Neural cell (in vitro differentiated cells): ENCODE results near the gene CXCL14. TPM values are rescaled to one million over a fixed set of nuclear protein-coding genes. Genes with fewer than 3 reads are reported as not detected.

Experiments
- H2AFZ ChIP-seq: fragments of 200-600, 300-800 bp; sonication (generic), shearing (Covaris generic); 2 replicates; pipeline ENCODE4 v1.6.0; 2014; ENCODE audit warnings: low read depth, mild to moderate bottlenecking, antibody characterized with exemption, low read length, moderate library complexity
- H3F3A ChIP-seq: fragments of 200-600 bp; shearing (Covaris generic); 2 replicates; pipeline ENCODE4 v1.6.1; 2016; ENCODE audit warnings: mild to moderate bottlenecking, moderate library complexity, mixed read lengths, antibody characterized with exemption, low read length; ENCODE audit not compliant: insufficient read depth, poor library complexity, severe bottlenecking
- H3K27ac ChIP-seq: fragments of 200-600, 300-800 bp; sonication (generic), shearing (Covaris generic); 2 replicates; pipeline ENCODE4 v1.5.1; 2014; ENCODE audit warnings: mild to moderate bottlenecking, low read length, moderate library complexity
- H3K27me3 ChIP-seq: fragments of 300-800, 200-600 bp; sonication (generic), shearing (Covaris generic); 2 replicates; pipeline ENCODE4 v1.6.0; 2014; ENCODE audit warnings: mild to moderate bottlenecking, low read depth, low read length, moderate library complexity; ENCODE audit not compliant: insufficient read depth
- H3K36me3 ChIP-seq: fragments of 300-800, 200-600 bp; sonication (generic), shearing (Covaris generic); 2 replicates; pipeline ENCODE4 v1.5.1; 2014; ENCODE audit warnings: mild to moderate bottlenecking, antibody characterized with exemption, low read length, moderate library complexity; ENCODE audit not compliant: insufficient read depth
- H3K4me2 ChIP-seq: fragments of 300-800, 200-600 bp; sonication (generic), shearing (Covaris generic); 2 replicates; pipeline ENCODE4 v1.6.0; 2014; ENCODE audit warnings: mild to moderate bottlenecking, low read length
- H3K4me3 ChIP-seq: fragments of 300-800, 200-600 bp; sonication (generic), shearing (Covaris generic); 2 replicates; pipeline ENCODE4 v1.5.1; 2014; ENCODE audit warnings: mild to moderate bottlenecking, low read length, moderate library complexity
- H3K79me2 ChIP-seq: fragments of 200-600 bp; shearing (Covaris generic); replicated peaks from 2 replicates; pipeline ENCODE4 v1.6.0; 2014; ENCODE audit warnings: mild to moderate bottlenecking, low read length, moderate library complexity; ENCODE audit not compliant: insufficient read depth
- H3K9ac ChIP-seq: fragments of 300-800, 200-600 bp; sonication (generic), shearing (Covaris generic); 2 replicates; pipeline ENCODE4 v1.6.1; 2016; ENCODE audit warnings: mild to moderate bottlenecking, low read length, mixed read lengths
- H3K9me2 ChIP-seq: fragments of 200-600 bp; shearing (Covaris generic); 2 replicates; pipeline ENCODE4 v1.6.1; 2016; ENCODE audit warnings: mild to moderate bottlenecking, low read length, mixed read lengths; ENCODE audit not compliant: insufficient read depth
- H3K9me3 ChIP-seq: fragments of 200-600, 300-800 bp; sonication (generic), shearing (Covaris generic); 2 replicates; pipeline ENCODE4 v1.6.1; 2016; ENCODE audit warnings: mild to moderate bottlenecking, mixed run types, low read length, moderate library complexity, mixed read lengths
- H4K20me1 ChIP-seq: fragments of 200-600 bp; shearing (Covaris generic); 2 replicates; pipeline ENCODE4 v1.6.1; 2016; ENCODE audit warnings: mild to moderate bottlenecking, mixed run types; ENCODE audit not compliant: insufficient read depth
- EP300 ChIP-seq: fragments of 450-650 bp; conservative IDR thresholded peaks from 2 replicates; pipeline ENCODE4 v1.6.1; 2014; ENCODE audit warnings: antibody characterized with exemption, mild to moderate bottlenecking, moderate library complexity; ENCODE audit not compliant: poor library complexity, severe bottlenecking
- EZH2 ChIP-seq: fragments of 200-600, 300-800 bp; shearing (Covaris generic), sonication (generic); IDR thresholded peaks from 2 replicates; pipeline ENCODE4 v1.6.1; 2014; ENCODE audit warnings: antibody characterized with exemption, low read length, borderline replicate concordance, mild to moderate bottlenecking; ENCODE audit not compliant: insufficient read depth, poor library complexity, severe bottlenecking
- MXI1 ChIP-seq: fragments of 450-650 bp; conservative IDR thresholded peaks from 2 replicates; pipeline ENCODE4 v1.6.1; 2014; ENCODE audit warnings: antibody characterized with exemption, mild to moderate bottlenecking; ENCODE audit not compliant: poor library complexity, severe bottlenecking
- POLR2AphosphoS5 ChIP-seq: IDR thresholded peaks from 2 replicates; pipeline ENCODE4 v1.6.1; 2012
- RAD21 ChIP-seq: fragments of 450-650 bp; conservative IDR thresholded peaks from 2 replicates; pipeline ENCODE4 v1.6.1; 2014; ENCODE audit warnings: antibody characterized with exemption, mild to moderate bottlenecking, moderate library complexity
- SMC3 ChIP-seq: fragments of 450-650 bp; conservative IDR thresholded peaks from 2 replicates; pipeline ENCODE4 v1.6.1; 2014; ENCODE audit warnings: antibody characterized with exemption, mild to moderate bottlenecking, moderate library complexity; ENCODE audit not compliant: poor library complexity
- TAF1 ChIP-seq: IDR thresholded peaks from 2 replicates; pipeline ENCODE4 v1.6.1; 2012; ENCODE audit warnings: low read depth
- polyA plus RNA-seq: library from polyadenylated mRNA; depleted of rRNA; stranded (reverse); fragments of >200 nt; gene quantifications from 2 replicates; pipeline ENCODE4 v1.2.3, GENCODE V29; 2014

Gene CXCL14
- polyA plus RNA-seq, 1 donor from 2014 or later = not detected

DNA sequence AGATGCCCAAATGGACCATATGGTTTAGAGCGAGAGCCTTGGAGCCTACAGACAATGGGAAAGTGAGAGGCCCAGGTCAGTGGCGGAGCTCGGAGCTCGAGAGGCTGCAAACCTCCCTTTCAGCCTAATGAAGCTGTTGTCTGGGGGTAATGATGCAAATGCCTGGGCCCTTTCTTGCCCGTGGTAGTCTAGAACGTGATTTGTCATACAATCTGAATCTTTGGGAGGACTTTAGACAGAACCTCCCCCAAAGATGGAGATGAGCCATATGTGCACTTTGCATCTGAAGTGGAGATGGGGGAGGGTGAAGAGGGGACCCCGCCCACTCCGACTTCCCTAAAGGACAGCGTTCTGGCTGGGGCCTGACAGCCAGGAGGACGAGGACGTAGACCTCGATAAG, 32.7 kb downstream of the CXCL14 start:
- Histone ChIP-seq H2AFZ (no peak overlapping the region), H3F3A (no peaks in the 10 kb centered on the region), H3K4me2 (no peak overlapping the region), H3K36me3 (no peaks in the 10 kb centered on the region), H3K4me3 (no peak overlapping the region), H3K27ac (no peak overlapping the region), H4K20me1 (no peaks in the 10 kb centered on the region), H3K9me3 (no peaks in the 10 kb centered on the region), H3K9ac (no peak overlapping the region), H3K9me2 (no peaks in the 10 kb centered on the region), H3K79me2 (no peaks in the 10 kb centered on the region), H3K27me3 (peaks cover 98% of the 10 kb centered on the region)
- no peak for TF ChIP-seq POLR2AphosphoS5
- TF ChIP-seq RAD21 = no peak

DNA sequence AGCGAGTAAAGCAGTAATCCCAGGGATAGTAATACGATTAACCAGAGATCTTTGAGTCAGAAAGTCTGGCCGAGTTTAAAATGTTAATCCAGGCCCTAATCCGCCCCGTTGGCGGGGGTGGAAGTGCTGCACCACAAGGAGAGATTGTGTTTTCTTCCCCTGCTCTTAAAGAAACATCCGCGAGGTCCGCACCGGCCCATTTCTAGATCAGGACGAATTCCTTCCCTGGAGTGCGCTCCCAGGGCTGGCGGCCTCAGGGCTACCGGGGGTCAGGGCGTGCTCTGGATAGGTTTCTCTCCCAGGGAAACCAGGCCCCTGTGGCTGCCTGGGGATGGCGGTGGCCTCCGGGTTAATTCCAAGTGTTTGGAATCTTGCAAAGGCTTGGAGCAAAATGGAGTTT, 33.7 kb downstream of the CXCL14 start:
- peaks cover 100% of the 10 kb centered on the region for H3K27me3 ChIP-seq
- H3K4me3 ChIP-seq = no peak overlapping the region
- no peak overlapping the region for H3K4me2 ChIP-seq

DNA sequence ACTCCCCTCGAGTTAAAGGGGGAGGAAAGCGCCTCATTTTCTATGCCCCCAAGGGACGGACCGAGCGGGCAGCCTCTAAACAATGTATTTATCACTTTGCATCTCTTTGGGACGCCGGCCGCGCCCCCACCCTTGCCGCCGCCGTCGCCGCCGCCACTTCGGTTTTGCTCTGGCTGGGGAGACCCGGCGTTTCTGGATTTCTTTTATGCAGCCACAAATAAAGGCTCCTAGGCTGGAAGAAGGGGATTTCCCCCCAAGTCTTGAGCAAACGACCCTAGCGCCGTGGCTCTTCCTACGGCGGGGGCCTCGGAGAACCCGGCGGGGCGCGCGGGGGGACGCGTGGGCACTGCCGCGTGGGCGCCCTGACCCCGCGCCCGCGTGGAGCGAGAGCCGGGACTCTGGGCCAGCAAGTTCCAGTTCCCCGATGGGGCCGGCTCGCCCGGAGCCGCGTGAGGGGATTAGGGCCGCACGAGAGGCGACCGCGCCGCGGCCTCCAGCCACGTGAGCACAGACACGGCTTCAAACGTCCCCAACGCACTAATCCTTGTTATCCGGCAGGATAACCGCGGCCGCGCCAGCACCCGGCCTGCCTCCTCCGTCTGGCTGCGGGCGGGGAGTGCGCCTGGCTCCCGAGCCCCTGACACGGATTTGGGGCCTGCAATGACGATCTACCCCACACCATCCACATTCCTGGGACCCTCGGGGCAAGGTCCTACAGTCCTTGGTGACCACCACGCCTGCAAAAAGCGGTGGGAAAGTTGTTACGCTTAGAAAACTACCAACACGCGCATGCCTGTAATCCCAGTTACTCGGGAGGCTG, 35.1 kb downstream of the CXCL14 start:
- Histone ChIP-seq H3K9me3 (no peaks in the 10 kb centered on the region), H3K79me2 (no peaks in the 10 kb centered on the region), H3F3A (no peaks in the 10 kb centered on the region), H3K9ac (no peak overlapping the region), H3K4me2 (no peak overlapping the region), H3K27ac (no peak overlapping the region), H3K9me2 (no peaks in the 10 kb centered on the region), H3K4me3 (peak overlapping the region; percentile 45), H4K20me1 (no peaks in the 10 kb centered on the region), H2AFZ (no peak overlapping the region), H3K36me3 (no peaks in the 10 kb centered on the region), H3K27me3 (peaks cover 100% of the 10 kb centered on the region)
- peak; percentile 11 for TF ChIP-seq POLR2AphosphoS5
- no peak for TF ChIP-seq TAF1
- peak; percentile 66 for TF ChIP-seq EZH2

More for the DNA sequence above, 33.7 kb downstream of the CXCL14 start:
- Histone ChIP-seq H3K9ac (no peak overlapping the region), H3K27ac (no peak overlapping the region), H3F3A (no peaks in the 10 kb centered on the region), H2AFZ (no peak overlapping the region), H3K36me3 (no peaks in the 10 kb centered on the region), H3K79me2 (no peaks in the 10 kb centered on the region), H4K20me1 (no peaks in the 10 kb centered on the region), H3K9me3 (no peaks in the 10 kb centered on the region), H3K9me2 (no peaks in the 10 kb centered on the region)
- no peak for TF ChIP-seq MXI1
- TF ChIP-seq EZH2 = peak; percentile 61

DNA sequence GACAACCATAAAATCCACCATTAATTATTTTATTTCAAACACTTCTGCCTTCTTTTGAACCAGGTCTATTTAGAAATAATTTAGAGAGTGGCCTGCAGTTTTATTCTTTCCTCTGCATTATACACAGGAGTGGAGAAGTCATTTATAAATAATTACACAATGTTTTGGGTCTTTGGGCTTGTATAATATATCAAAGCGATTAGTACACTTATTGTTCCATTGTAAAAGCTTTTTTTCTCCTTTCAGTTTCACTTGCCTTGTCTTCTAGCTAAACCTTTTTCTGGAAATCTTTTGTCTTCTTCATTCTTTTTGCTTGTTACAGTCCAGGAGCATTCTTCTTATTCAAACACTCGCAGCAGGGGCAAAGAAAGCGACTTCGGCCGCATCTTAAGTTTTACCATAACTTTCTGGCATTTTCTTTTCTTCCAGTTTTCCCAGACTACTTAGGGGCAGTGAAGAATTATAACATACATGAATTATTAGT, 35.7 kb downstream of the CXCL14 start:
- H3K27me3 ChIP-seq = peaks cover 100% of the 10 kb centered on the region
- TF ChIP-seq EP300 = no peak
- no peak for TF ChIP-seq MXI1
- no peak for TF ChIP-seq SMC3
- TF ChIP-seq RAD21 = no peak
- no peak for TF ChIP-seq TAF1
- no peak overlapping the region for H3K9ac ChIP-seq
- peak overlapping the region; percentile 45 for H3K4me3 ChIP-seq
- H3K27ac ChIP-seq = no peak overlapping the region
- no peaks in the 10 kb centered on the region for H3K9me3 ChIP-seq
- no peaks in the 10 kb centered on the region for H3K79me2 ChIP-seq
- H3K36me3 ChIP-seq = no peaks in the 10 kb centered on the region
- H3K4me2 ChIP-seq = no peak overlapping the region
- H3F3A ChIP-seq = no peaks in the 10 kb centered on the region
- H3K9me2 ChIP-seq = no peaks in the 10 kb centered on the region
- no peak overlapping the region for H2AFZ ChIP-seq
- H4K20me1 ChIP-seq = no peaks in the 10 kb centered on the region
